Activated CD4-positive, alpha-beta T cell treated with anti-CD3 and anti-CD28 coated beads for 48 hours (primary cell): ENCODE results near the gene PHOX2B.

Experiments used
- DNase-seq: peaks from one replicate; pipeline ENCODE4 v3.0.0-alpha.2; 2020

PHOX2B gene

DNA sequence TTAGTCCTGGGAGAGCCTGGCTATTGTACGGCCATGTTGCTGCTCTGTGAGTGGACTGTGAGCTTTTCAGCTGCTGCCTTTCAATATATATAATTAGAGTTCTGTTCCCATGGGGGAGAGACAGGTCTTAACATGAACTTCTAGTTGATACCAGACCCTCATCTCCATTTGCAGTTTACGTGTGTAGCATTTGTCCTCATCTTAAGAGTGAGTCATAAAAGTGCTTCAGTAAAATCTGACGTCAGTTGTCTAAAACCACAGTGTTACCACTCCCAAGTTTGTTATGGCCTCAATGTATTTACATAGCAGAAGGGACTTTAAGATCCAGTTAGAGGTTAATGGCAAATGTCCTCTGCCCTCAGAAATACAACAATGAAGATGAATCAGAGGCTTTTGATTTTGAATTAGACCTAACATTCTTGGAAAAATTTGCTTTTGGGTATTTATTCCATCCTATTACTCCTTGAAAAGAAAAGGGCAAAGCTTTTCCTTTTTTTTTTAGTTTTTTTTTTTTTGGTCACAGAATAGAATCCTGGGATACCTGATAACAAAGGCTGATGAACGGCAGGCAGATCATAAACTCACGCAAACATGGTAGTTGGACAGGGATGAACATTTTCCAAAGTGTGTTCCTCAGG is 38.6 kb downstream of the PHOX2B start:
- DNase-seq = no peak

DNA sequence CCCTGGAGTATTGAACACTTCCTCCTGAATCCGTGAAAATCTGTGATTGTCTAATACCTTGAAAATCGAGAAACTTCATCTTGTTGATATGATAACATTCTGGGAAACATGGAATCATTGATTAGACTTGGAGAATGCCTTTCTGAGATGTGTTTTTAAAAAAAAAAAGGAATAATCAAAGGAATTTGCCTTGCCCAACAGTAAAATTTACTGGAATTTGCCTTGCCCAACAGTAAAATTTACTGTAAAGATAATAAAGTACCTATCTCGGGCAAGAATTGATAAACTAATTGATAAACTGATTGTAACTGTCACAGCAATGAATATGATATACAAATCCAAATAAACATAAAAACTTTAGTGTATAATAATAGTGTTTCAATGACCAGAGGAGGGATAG is 44.7 kb downstream of the PHOX2B start:
- no peak for DNase-seq

DNA sequence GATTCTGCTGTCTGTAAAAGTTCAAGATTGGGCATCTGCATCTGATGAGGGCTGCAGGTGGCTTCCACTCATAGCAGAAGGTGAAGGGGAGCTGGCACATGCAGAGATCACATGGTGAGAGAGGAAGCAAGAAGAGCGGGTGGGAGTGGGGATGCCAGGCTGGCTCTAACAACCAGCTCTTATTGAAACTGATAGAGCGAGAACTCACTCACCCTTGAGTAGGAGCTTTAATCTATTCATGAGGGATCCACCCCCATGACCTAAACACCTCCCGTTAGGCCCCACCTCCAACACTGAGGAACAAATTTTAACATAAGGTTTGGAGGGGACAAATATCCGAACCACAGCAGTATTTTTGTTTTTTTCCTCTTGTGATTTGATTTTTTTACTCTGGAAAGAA is 45.8 kb downstream of the PHOX2B start:
- no peak for DNase-seq

DNA sequence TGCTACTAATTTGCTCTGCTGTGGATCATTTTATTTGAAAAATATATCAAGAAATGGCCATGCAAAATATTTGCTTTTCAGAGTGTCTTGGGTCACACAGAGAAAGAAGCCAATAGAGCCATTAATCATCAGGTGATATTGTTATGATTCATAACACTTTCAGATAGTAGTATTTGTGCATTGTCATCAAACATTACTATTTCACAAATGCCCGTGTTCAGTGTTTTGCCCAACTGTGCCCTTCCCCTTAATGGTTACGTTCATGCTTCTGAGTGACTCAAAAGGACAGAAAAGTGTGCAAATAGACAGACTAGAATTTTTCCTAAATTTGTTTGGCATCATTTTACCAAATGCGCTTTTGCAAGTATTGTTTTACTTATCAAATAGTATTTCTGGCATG is 46.5 kb downstream of the PHOX2B start:
- DNase-seq = no peak

DNA sequence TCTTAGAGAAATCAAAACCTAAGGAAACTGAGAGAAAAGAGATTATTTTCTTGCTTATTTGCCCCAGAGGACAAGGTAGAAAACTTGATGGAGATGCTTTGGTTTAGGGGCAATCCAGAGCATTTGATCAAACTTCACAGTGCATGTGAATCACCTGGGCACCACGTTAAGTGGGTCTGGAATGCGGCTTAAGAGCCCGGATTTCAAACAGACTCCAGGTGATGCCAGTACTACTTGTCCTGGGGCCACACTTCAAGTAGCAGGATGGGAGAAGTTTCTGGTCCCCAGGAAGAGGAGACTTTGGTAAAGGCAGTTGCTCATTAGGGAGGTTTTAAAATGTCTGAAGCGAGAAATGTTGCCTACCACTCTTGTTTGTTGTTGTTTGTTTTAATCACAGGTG is 51.8 kb downstream of the PHOX2B start:
- DNase-seq = no peak

DNA sequence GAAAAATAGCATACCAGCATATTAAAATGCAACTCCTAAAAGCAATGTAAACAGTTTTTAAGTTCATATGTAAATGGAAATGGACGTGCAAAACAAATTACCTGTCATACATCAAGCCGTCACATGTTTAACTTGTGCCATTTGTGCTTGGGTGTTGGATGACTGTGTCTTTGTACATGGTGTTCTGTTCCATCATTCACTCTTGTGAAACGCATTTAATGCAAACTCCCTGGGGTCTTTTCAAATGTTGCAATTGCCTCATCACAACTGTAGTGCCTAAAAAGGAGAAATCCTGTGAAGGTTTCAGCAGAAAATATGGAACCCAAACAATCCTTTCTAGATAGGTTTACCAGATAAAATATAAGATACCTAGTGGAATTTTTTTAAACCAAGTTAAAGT is 52.4 kb downstream of the PHOX2B start:
- no peak for DNase-seq
